HepG2 (cell line): Measurements from ENCODE around the gene TARM1. TPM values are rescaled to one million over a fixed set of nuclear protein-coding genes. Genes with fewer than 3 reads are reported as not detected.

Experiments
- ATAC-seq: fragments of 200-7000 bp; cut with Tn5 transposase; 3 replicates; pipeline ENCODE4 v1.9.1; 2020; ENCODE audit warnings: mild to moderate bottlenecking, moderate library complexity
- BruUV-seq: library from RNA; stranded (reverse); fragments of 400-500 nt; replicated peaks from 2 replicates; lab custom pipeline; 2021; lab: Mats Ljungman, UMichigan
- CTCF ChIA-PET: fragments of 300-600 bp; formaldehyde crosslinking; extraction: SDS; loops from one replicate; lab custom pipeline; 2021; ENCODE audit warnings: low total read pairs, inconsistent platforms, low intra/inter-chr PET ratio; lab: Yijun Ruan, JAX
- POLR2A ChIA-PET: fragments of 350-600 bp; sonication (Branson Sonifier 250); formaldehyde crosslinking; loops from one replicate; lab custom pipeline; 2020; ENCODE audit warnings: antibody characterized with exemption, inconsistent platforms; lab: Yijun Ruan, JAX
- DNase-seq: peaks from one replicate; pipeline ENCODE4 v3.0.0-alpha.2; 2015; ENCODE audit warnings: low spot score
- FAIRE-seq: peaks from 3 replicates; lab custom pipeline; 2011; peaks lifted over from hg19 to GRCh38; lab: Jason Lieb, UNC
- H2AFZ ChIP-seq: one replicate; pipeline ENCODE4 v1.6.1; 2011; ENCODE audit warnings: low read length, inconsistent platforms
- H3K27ac ChIP-seq: fragments of 300-600 bp; 3 replicates; pipeline ENCODE4 v1.8.0; 2011; ENCODE audit warnings: mixed run types, mild to moderate bottlenecking, mixed read lengths, low read length, inconsistent platforms; ENCODE audit not compliant: insufficient read depth; ENCODE audit errors: extremely low read length
- H3K27me3 ChIP-seq, 2 experiments: fragments of 200-600 bp in 1 of 2; 2 replicates in 1 of 2; 3 replicates in 1 of 2; pipeline versions ENCODE4 v1.6.0 to v1.8.0; 2011; ENCODE audit warnings: low read length in 2 of 2, mild to moderate bottlenecking in 2 of 2, moderate library complexity in 2 of 2, inconsistent platforms in 1 of 2; ENCODE audit not compliant: insufficient read depth in 2 of 2, control insufficient read depth in 1 of 2
- H3K36me3 ChIP-seq, 2 experiments: fragments of 200-600 bp in 1 of 2; replicated peaks in 1 of 2; 2 replicates in 1 of 2; 3 replicates in 1 of 2; pipeline versions ENCODE4 v1.5.1 to v1.8.0; 2011; ENCODE audit warnings: low read length in 2 of 2, inconsistent platforms in 1 of 2; ENCODE audit not compliant: insufficient read depth in 2 of 2, control insufficient read depth in 1 of 2
- H3K4me1 ChIP-seq: 2 replicates; pipeline ENCODE4 v1.5.1; 2012; ENCODE audit warnings: low read length, inconsistent platforms; ENCODE audit not compliant: insufficient read depth
- H3K4me2 ChIP-seq: 2 replicates; pipeline ENCODE4 v1.6.0; 2011; ENCODE audit warnings: low read depth, low read length, inconsistent platforms
- H3K4me3 ChIP-seq, 3 experiments: fragments of 200-600 bp in 1 of 3; sonication (generic), shearing (Covaris generic) in 1 of 3; replicated peaks in 1 of 3; 2 replicates each; pipeline ENCODE4 v1.5.1; 2011 to 2016; ENCODE audit warnings: low read length in 3 of 3, inconsistent platforms in 2 of 3, low read depth in 2 of 3, mild to moderate bottlenecking in 2 of 3, control low read depth in 1 of 3, mixed read lengths in 1 of 3; ENCODE audit not compliant: insufficient read depth in 1 of 3
- H3K79me2 ChIP-seq: one replicate; pipeline ENCODE4 v1.6.1; 2011; ENCODE audit warnings: low read length, inconsistent platforms; ENCODE audit not compliant: insufficient read depth
- H3K9ac ChIP-seq: 2 replicates; pipeline ENCODE4 v1.6.0; 2011; ENCODE audit warnings: mild to moderate bottlenecking, low read depth, low read length, inconsistent platforms; ENCODE audit not compliant: insufficient read depth
- H3K9me3 ChIP-seq: 2 replicates; pipeline ENCODE4 v1.5.1; 2012; ENCODE audit warnings: mild to moderate bottlenecking, low read length
- H4K20me1 ChIP-seq: 2 replicates; pipeline ENCODE4 v1.6.0; 2011; ENCODE audit warnings: inconsistent platforms, mild to moderate bottlenecking, low read length, moderate library complexity; ENCODE audit not compliant: insufficient read depth
- AGO2 ChIP-seq: fragments of 200-400 bp; formaldehyde crosslinking; optimal IDR thresholded peaks from 2 replicates; pipeline ENCODE3; 2017; ENCODE audit warnings: mild to moderate bottlenecking, low read depth, low read length, moderate library complexity
- ZFP62 ChIP-seq: sonication (generic); formaldehyde crosslinking; IDR thresholded peaks from 2 replicates; pipeline ENCODE4 v1.4.0; 2020; ENCODE audit warnings: missing genetic modification reagents
- ZNF260 ChIP-seq: sonication (generic); formaldehyde crosslinking; IDR thresholded peaks from 2 replicates; pipeline ENCODE4 v1.4.0; 2020; ENCODE audit warnings: missing genetic modification reagents, low read depth, mild to moderate bottlenecking, borderline replicate concordance
- ZNF746 ChIP-seq: sonication (generic); formaldehyde crosslinking; IDR thresholded peaks from 2 replicates; pipeline ENCODE4 v1.8.0; 2022; ENCODE audit warnings: mild to moderate bottlenecking, missing genetic modification reagents
- ZNF772 ChIP-seq: sonication (generic); formaldehyde crosslinking; IDR thresholded peaks from 2 replicates; pipeline ENCODE4 v1.5.0; 2020; ENCODE audit warnings: mild to moderate bottlenecking, missing genetic modification reagents
- WGBS: methylation state at CpG from one replicate; pipeline ENCODE4 v1.1.6; 2017; ENCODE audit warnings: low lambda C conversion rate; 5-methylcytosine and 5-hydroxymethylcytosine counted together
- in situ Hi-C: cut with HindIII; loops from 2 replicates; pipeline ENCODE4 v1.10.0; 2017; ENCODE audit warnings: low pct_unique_long_range_greater_than_20kb; ENCODE audit not compliant: extremely low pct_ligation_motif_present
- intact Hi-C: fragments of 100-400 bp; cut with micrococcal nuclease; formaldehyde crosslinking; loops from one replicate; pipeline ENCODE4 v1.10.0; 2022; ENCODE audit not compliant: unreplicated experiment
- polyA plus RNA-seq, 8 experiments: library from polyadenylated mRNA; depleted of rRNA in 3 of 8; stranded (reverse) in 7 of 8; unstranded in 1 of 8; fragments of >200 nt; fragmentation: Illumina TruSeq in 4 of 8; extraction: Trizol in 4 of 8; gene quantifications; 2 replicates each; pipeline versions ENCODE4 v1.2.1 to v1.2.3, GENCODE V29; 2011 to 2016; ENCODE audit warnings: low read depth in 4 of 8, missing spikeins in 1 of 8, mixed read lengths in 1 of 8; ENCODE audit not compliant: insufficient read depth in 1 of 8
- total RNA-seq, 5 experiments: library from RNA; depleted of rRNA; stranded (reverse); fragments of >200 nt; fragmentation: Illumina TruSeq; extraction: Trizol; gene quantifications; 2 replicates each; pipeline ENCODE4 v1.2.3, GENCODE V29; 2016; ENCODE audit warnings: low read depth in 1 of 5
- TF ChIP-seq, protein P1 (sequence below): sonication (generic); formaldehyde crosslinking; IDR thresholded peaks from 2 replicates; pipeline ENCODE4 v1.8.0; 2022; ENCODE audit warnings: low read depth, missing genetic modification reagents
- TF ChIP-seq, protein P2 (sequence below): sonication (generic); formaldehyde crosslinking; IDR thresholded peaks from 2 replicates; pipeline ENCODE4 v1.4.0; 2020; ENCODE audit warnings: missing genetic modification reagents

TARM1 gene
- total and polyA plus RNA-seq, 2 of the 13 experiments (the other 11 are each of a cell fraction or from before 2014, with no cell fraction given) = not detected

GRCh38 chr19:54106716-54107115, 25.6 kb upstream of the TARM1 start:
- no peak overlapping the region for H3K27ac ChIP-seq
- no TSS peak for BruUV-seq
- H3K36me3 ChIP-seq = peaks cover 13 to 44% of the 10 kb centered on the region in 2 experiments; a peak in 4 of 5 replicates
- ATAC-seq (no peak), FAIRE-seq (no peak), DNase-seq (no peak)
- in situ Hi-C loops = no loop called here
- no peak overlapping the region for H2AFZ ChIP-seq
- ChIA-PET CTCF (no interaction called here), POLR2A (no interaction called here)
- H3K4me3 ChIP-seq = no peak overlapping the region
- no peak overlapping the region for H3K4me2 ChIP-seq
- TF ChIP-seq AGO2 = peak; percentile 50
- TF ChIP-seq ZNF772 (CRISPR knock-in tag) = no peak
- peaks cover 17% of the 10 kb centered on the region for H3K4me1 ChIP-seq
- no peaks in the 10 kb centered on the region; a peak in 1 of 5 replicates for H3K27me3 ChIP-seq
- H3K79me2 ChIP-seq = peaks cover 9% of the 10 kb centered on the region
- intact Hi-C loops = no loop called here
- H4K20me1 ChIP-seq = no peaks in the 10 kb centered on the region
- WGBS = 93% methylated on average over 15 of the region's 15 CpGs
- H3K9ac ChIP-seq = no peak overlapping the region
- no peaks in the 10 kb centered on the region for H3K9me3 ChIP-seq

- no peak overlapping the region for H3K4me3 ChIP-seq
- 95% methylated on average over 10 of the region's 10 CpGs for WGBS
- POLR2A ChIA-PET = no interaction called here
- no peaks in the 10 kb centered on the region for H4K20me1 ChIP-seq
- H3K4me2 ChIP-seq = no peak overlapping the region
- H3K27ac ChIP-seq = no peak overlapping the region
- TF ChIP-seq ZFP62 (CRISPR knock-in tag) (no peak), ZNF260 (CRISPR knock-in tag) (no peak), ZNF746 (CRISPR knock-in tag) (no peak)
- TF ChIP-seq, protein P1, sequence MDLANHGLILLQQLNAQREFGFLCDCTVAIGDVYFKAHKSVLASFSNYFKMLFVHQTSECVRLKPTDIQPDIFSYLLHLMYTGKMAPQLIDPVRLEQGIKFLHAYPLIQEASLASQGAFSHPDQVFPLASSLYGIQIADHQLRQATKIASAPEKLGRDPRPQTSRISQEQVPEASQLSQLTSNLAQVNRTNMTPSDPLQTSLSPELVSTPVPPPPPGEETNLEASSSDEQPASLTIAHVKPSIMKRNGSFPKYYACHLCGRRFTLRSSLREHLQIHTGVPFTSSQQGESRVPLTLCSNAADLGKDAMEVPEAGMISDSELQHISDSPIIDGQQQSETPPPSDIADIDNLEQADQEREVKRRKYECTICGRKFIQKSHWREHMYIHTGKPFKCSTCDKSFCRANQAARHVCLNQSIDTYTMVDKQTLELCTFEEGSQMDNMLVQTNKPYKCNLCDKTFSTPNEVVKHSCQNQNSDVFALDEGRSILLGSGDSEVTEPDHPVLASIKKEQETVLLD (CRISPR knock-in tag) = no peak
- TF ChIP-seq, protein P2, sequence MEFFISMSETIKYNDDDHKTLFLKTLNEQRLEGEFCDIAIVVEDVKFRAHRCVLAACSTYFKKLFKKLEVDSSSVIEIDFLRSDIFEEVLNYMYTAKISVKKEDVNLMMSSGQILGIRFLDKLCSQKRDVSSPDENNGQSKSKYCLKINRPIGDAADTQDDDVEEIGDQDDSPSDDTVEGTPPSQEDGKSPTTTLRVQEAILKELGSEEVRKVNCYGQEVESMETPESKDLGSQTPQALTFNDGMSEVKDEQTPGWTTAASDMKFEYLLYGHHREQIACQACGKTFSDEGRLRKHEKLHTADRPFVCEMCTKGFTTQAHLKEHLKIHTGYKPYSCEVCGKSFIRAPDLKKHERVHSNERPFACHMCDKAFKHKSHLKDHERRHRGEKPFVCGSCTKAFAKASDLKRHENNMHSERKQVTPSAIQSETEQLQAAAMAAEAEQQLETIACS (CRISPR knock-in tag) = no peak
- TF ChIP-seq, all 625 proteins: peak for 0
- no peaks in the 10 kb centered on the region for H3K9me3 ChIP-seq
- CTCF ChIA-PET = no interaction called here
- H3K36me3 ChIP-seq = peaks cover 11 to 42% of the 10 kb centered on the region in 2 experiments; a peak in 4 of 5 replicates
- no peak overlapping the region for H3K9ac ChIP-seq
- FAIRE-seq (no peak), DNase-seq (no peak), ATAC-seq (no peak)
- no peaks in the 10 kb centered on the region; a peak in 1 of 5 replicates for H3K27me3 ChIP-seq
- peaks cover 17% of the 10 kb centered on the region for H3K4me1 ChIP-seq
- in situ Hi-C loops = no loop called here
- no TSS peak for BruUV-seq
- intact Hi-C loops = no loop called here
- H2AFZ ChIP-seq = no peak overlapping the region
- peaks cover 9% of the 10 kb centered on the region for H3K79me2 ChIP-seq
Measured at GRCh38 chr19:54105796-54106195, 24.6 kb upstream of the TARM1 start.
